Lower lobe of right lung (tissue), 2 donors: ENCODE data around the gene MYO10. TPM values are rescaled to one million over a fixed set of nuclear protein-coding genes. Genes with fewer than 3 reads are reported as not detected.

Source experiments
- ATAC-seq, 2 donors: fragments of 200-7000 bp; cut with Tn5 transposase; one replicate each; pipeline ENCODE4 v1.9.1; 2020 to 2022; ENCODE audit warnings: mild to moderate bottlenecking in 2 of 2, moderate library complexity in 2 of 2
- DNase-seq: peaks from one replicate; pipeline ENCODE4 v3.0.0-alpha.2; 2020
- H3K27ac ChIP-seq: fragments of 200-600 bp; one replicate; pipeline ENCODE4 v1.8.0; 2022
- H3K27me3 ChIP-seq: fragments of 200-600 bp; one replicate; pipeline ENCODE4 v1.8.0; 2022; ENCODE audit warnings: low read depth
- H3K36me3 ChIP-seq: fragments of 200-600 bp; one replicate; pipeline ENCODE4 v1.8.0; 2022; ENCODE audit warnings: mild to moderate bottlenecking
- H3K4me1 ChIP-seq: fragments of 200-600 bp; one replicate; pipeline ENCODE4 v1.8.0; 2022
- H3K4me3 ChIP-seq: fragments of 200-600 bp; one replicate; pipeline ENCODE4 v1.8.0; 2022; ENCODE audit warnings: mild to moderate bottlenecking
- H3K9me3 ChIP-seq: fragments of 200-600 bp; one replicate; pipeline ENCODE4 v1.8.0; 2022
- CTCF ChIP-seq: fragments of 200-600 bp; IDR thresholded peaks from one replicate; pipeline ENCODE4 v1.8.0; 2022; ENCODE audit warnings: antibody characterized with exemption, mild to moderate bottlenecking
- intact Hi-C: fragments of 100-400 bp; cut with DNase I; formaldehyde crosslinking; loops from one replicate; pipeline ENCODE4 v1.11.0; 2022
- total RNA-seq: library from RNA; stranded (reverse); fragmentation: NEBNext Ultra II Directional; extraction: Animal tissue kit (Norgen Biotek cat#: 25700); gene quantifications from one replicate; pipeline ENCODE4 v1.2.1, GENCODE V29; 2021
- donor health status: DM: no; HTN: yes; CAD: no; lungs with severe emphysema.

Gene MYO10
- total RNA-seq, 1 donor from 2014 or later = 51.5 TPM

- no peak for ATAC-seq
- TF ChIP-seq CTCF = no peak
- no peaks in the 10 kb centered on the region for H3K27me3 ChIP-seq
- intact Hi-C loops = no loop called here
- H3K36me3 ChIP-seq = no peaks in the 10 kb centered on the region
- no peak overlapping the region for H3K4me3 ChIP-seq
- DNase-seq = no peak
- no peaks in the 10 kb centered on the region for H3K9me3 ChIP-seq
- H3K27ac ChIP-seq = no peak overlapping the region
- H3K4me1 ChIP-seq = peaks cover 13% of the 10 kb centered on the region
Measured at GRCh38 chr5:16612007-16612406, 324.1 kb downstream of the MYO10 start.
